ENCODE results near the gene CPVL.

Gene CPVL

GRCh38 chr7:28958980-28959347, 187.4 kb downstream of the CPVL start:
- DNase-seq = no peak

GRCh38 chr7:28958235-28958979, 187.9 kb downstream of the CPVL start, which contains the start of gene TRIL:
TSS of gene TRIL (minus strand) at chr7:28958330. CDS start at chr7:28958046, 284 bp downstream.
- DNase-seq = no peak

DNA sequence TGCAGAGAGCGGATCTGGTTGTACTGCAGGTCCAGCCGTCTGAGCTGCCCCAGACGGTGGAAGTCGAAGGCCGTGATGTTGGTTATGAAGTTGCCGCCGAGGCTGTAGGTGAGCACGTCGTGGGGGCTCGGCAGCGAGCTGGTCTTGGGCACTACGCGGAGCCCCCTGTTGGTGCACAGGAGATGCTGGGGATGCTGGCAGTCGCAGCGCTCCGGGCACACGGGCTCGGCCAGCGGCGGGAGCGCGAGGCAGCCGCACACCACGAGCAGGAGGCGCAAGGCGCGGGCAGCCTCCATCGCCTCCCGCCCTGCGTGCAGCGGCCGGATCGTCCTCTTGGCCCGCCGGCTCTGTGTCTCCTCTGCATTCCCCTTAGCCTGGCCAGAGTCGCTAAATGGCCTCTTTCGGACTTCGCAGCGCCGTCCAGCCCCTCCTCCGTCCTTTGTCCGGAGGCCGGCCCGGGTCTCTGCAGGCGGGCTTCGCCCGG, 188.5 kb downstream of the CPVL start:
- no peak for DNase-seq

DNA sequence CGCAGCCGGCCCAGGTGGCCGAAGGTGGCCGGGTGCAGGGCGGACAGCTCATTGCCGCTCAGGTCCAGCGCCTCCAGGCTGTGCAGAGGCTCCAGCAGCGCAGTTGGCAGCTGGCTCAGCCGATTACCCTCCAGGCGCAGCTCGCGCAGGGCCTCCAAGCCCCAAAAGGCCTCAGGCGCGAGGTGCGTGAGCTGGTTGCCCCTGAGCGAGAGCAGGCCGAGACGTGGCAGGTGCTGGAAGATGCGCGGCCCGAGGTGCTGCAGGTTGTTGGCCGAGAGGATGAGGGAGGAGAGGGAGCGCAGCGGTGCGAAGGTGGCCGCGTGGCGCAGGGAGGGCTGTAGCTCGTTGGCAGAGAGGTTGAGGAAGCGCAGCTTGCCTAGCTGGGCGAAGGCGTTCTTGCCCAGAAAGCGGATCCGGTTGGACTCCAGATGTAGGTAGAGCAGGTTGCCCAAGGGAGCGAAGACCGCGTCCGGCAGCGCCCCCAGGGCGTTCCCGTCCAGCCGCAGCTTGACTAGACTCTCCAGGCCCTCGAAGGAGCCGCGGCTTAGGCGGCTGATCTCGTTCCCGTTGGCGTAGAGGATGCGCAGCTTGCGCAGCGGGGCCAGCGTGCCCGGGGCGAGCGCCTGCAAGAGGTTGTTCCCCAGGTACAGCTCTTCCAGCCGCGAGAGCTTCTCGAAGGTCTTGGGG, 189.1 kb downstream of the CPVL start:
- DNase-seq = no peak

GRCh38 chr7:28956608-28957063, 189.7 kb downstream of the CPVL start:
- no peak for DNase-seq

GRCh38 chr7:28955718-28956607, 190.4 kb downstream of the CPVL start:
- DNase-seq = peak; percentile 12

DNA sequence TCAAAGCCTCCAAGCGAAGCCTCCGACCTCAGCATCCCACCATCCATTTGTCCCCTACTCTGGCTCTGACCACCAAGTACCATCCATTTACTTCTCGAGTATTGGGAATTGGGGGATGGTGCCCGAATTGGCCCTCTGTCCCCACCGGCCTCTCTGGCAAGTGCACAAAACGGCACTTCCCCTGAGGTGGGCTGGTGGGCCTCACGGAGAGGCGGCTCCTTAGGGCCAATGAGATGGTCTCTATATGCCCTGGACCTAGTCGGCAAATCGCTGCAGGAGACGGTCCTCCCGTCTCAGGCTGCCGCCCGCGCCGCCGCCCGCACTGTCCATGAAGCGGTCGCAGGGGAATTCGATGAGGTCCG, 191.0 kb downstream of the CPVL start:
- DNase-seq = no peak

DNA sequence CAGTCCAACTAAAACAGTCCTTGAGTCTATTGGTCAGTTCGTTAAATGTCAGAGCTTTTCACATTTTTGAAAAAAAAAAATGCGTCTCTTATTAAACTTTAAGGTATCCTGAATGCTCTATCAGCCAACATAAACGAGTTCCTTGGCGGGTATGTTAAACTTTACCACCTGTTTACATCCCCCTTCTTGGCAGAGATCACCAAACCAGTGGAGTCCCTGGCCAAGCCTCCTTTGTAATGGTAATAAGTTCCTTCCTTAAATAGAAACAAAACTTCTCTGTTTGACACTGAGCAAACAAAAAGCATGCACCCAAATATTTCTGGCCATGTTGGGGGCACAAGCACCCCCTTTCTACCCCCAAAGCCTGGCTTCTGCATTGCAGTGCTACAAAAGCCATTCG, 191.4 kb downstream of the CPVL start:
- DNase-seq = no peak

- DNase-seq = no peak
Measured at GRCh38 chr7:28954471-28954870, 191.9 kb downstream of the CPVL start.

- DNase-seq = no peak
Measured at GRCh38 chr7:28953633-28954032, 192.7 kb downstream of the CPVL start.

All from stimulated activated CD4-positive, alpha-beta T cell treated with anti-CD3 and anti-CD28 coated beads, Interleukin-4, amount 100 ng/mL, for 1 hour (primary cell).